ENCODE measurements around the gene PIK3C2B.

DNA sequence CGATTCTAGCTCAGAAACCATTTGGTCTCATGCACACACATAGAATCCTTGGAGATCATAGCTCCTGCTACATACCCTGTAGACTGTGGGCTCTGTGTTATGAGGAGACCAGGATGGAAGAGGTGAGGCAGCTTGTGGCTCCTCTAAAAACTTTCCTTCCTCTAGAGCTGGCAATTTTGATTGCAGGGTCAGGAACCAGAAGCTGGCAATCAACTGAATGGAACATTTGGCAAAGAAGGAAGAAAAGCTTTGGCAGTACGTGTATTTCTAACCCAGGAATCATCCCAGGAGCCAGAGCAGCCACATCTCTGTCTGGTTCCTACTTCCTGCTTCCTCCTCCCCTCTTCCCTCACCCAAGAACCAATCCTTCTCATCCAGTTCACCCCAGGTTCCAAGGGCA is 15.7 kb downstream of the PIK3C2B start:
- TF ChIP-seq, protein P1, sequence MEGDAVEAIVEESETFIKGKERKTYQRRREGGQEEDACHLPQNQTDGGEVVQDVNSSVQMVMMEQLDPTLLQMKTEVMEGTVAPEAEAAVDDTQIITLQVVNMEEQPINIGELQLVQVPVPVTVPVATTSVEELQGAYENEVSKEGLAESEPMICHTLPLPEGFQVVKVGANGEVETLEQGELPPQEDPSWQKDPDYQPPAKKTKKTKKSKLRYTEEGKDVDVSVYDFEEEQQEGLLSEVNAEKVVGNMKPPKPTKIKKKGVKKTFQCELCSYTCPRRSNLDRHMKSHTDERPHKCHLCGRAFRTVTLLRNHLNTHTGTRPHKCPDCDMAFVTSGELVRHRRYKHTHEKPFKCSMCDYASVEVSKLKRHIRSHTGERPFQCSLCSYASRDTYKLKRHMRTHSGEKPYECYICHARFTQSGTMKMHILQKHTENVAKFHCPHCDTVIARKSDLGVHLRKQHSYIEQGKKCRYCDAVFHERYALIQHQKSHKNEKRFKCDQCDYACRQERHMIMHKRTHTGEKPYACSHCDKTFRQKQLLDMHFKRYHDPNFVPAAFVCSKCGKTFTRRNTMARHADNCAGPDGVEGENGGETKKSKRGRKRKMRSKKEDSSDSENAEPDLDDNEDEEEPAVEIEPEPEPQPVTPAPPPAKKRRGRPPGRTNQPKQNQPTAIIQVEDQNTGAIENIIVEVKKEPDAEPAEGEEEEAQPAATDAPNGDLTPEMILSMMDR (IDR thresholded peaks at IDR 0.05): no peak
- no peak for TF ChIP-seq POLR2A (IDR thresholded peaks at IDR 0.05)

All from ovary (tissue), 3 donors.